HEK293T (cell line): ENCODE data around the gene CFAP43.
"Not testable (repeated sequence)": the region's sequence is repeated elsewhere in the genome, so short reads cannot be mapped to it uniquely, and the experiment has no call there.

Source experiments
- CTCF ChIA-PET: fragments of 350-600 bp; formaldehyde crosslinking; extraction: SDS; loops from one replicate; lab custom pipeline; 2021; ENCODE audit warnings: antibody characterized with exemption, inconsistent platforms; lab: Yijun Ruan, JAX
- POLR2A ChIA-PET: fragments of 350-600 bp; formaldehyde crosslinking; extraction: SDS; loops from one replicate; lab custom pipeline; 2020; ENCODE audit warnings: antibody characterized with exemption, inconsistent platforms; lab: Yijun Ruan, JAX
- DNase-seq: peaks from one replicate; pipeline ENCODE4 v3.0.0; 2012; ENCODE audit warnings: mixed read lengths; ENCODE audit errors: extremely low spot score
- ARNT ChIP-seq: fragments of 450-650 bp; IDR thresholded peaks from 2 replicates; pipeline ENCODE4 v1.6.1; 2017; ENCODE audit warnings: mild to moderate bottlenecking
- BHLHE40 ChIP-seq: fragments of 450-650 bp; IDR thresholded peaks from 2 replicates; pipeline ENCODE4 v1.6.1; 2016; ENCODE audit warnings: mild to moderate bottlenecking, moderate library complexity, borderline replicate concordance
- CTBP1 ChIP-seq: fragments of 450-650 bp; IDR thresholded peaks from 2 replicates; pipeline ENCODE4 v1.6.1; 2016; ENCODE audit warnings: borderline replicate concordance
- ELF4 ChIP-seq: fragments of 450-650 bp; IDR thresholded peaks from 2 replicates; pipeline ENCODE4 v1.6.1; 2017; ENCODE audit warnings: antibody characterized with exemption
- FOXA1 ChIP-seq: fragments of 450-650 bp; IDR thresholded peaks from 2 replicates; pipeline ENCODE4 v1.6.1; 2016; ENCODE audit warnings: mild to moderate bottlenecking
- FOXK2 ChIP-seq: fragments of 450-650 bp; IDR thresholded peaks from 2 replicates; pipeline ENCODE4 v1.6.1; 2016; ENCODE audit warnings: mild to moderate bottlenecking
- FOXM1 ChIP-seq: fragments of 450-650 bp; IDR thresholded peaks from 2 replicates; pipeline ENCODE4 v1.6.1; 2017; ENCODE audit warnings: mild to moderate bottlenecking, borderline replicate concordance
- HDGF ChIP-seq: fragments of 450-650 bp; IDR thresholded peaks from 2 replicates; pipeline ENCODE4 v1.6.1; 2017; ENCODE audit warnings: antibody characterized with exemption, borderline replicate concordance
- L3MBTL2 ChIP-seq: fragments of 450-650 bp; conservative IDR thresholded peaks from 2 replicates; pipeline ENCODE4 v1.6.1; 2016; ENCODE audit warnings: mild to moderate bottlenecking
- LEF1 ChIP-seq: fragments of 450-650 bp; IDR thresholded peaks from 2 replicates; pipeline ENCODE4 v1.6.1; 2017; ENCODE audit warnings: mild to moderate bottlenecking, borderline replicate concordance
- NFRKB ChIP-seq: fragments of 450-650 bp; IDR thresholded peaks from 2 replicates; pipeline ENCODE4 v1.6.1; 2016; ENCODE audit warnings: mild to moderate bottlenecking, moderate library complexity
- SP1 ChIP-seq: fragments of 450-650 bp; IDR thresholded peaks from 2 replicates; pipeline ENCODE4 v1.6.1; 2017
- SUZ12 ChIP-seq: fragments of 450-650 bp; IDR thresholded peaks from 2 replicates; pipeline ENCODE4 v1.6.1; 2016; ENCODE audit warnings: mild to moderate bottlenecking
- TARDBP ChIP-seq: fragments of 450-650 bp; IDR thresholded peaks from 2 replicates; pipeline ENCODE4 v1.6.1; 2016
- ZNF384 ChIP-seq: fragments of 450-650 bp; IDR thresholded peaks from 2 replicates; pipeline ENCODE4 v1.6.1; 2016
- TF ChIP-seq, protein P1 (sequence below): fragments of 450-650 bp; IDR thresholded peaks from 2 replicates; pipeline ENCODE4 v1.6.1; 2016

CFAP43 gene

DNA sequence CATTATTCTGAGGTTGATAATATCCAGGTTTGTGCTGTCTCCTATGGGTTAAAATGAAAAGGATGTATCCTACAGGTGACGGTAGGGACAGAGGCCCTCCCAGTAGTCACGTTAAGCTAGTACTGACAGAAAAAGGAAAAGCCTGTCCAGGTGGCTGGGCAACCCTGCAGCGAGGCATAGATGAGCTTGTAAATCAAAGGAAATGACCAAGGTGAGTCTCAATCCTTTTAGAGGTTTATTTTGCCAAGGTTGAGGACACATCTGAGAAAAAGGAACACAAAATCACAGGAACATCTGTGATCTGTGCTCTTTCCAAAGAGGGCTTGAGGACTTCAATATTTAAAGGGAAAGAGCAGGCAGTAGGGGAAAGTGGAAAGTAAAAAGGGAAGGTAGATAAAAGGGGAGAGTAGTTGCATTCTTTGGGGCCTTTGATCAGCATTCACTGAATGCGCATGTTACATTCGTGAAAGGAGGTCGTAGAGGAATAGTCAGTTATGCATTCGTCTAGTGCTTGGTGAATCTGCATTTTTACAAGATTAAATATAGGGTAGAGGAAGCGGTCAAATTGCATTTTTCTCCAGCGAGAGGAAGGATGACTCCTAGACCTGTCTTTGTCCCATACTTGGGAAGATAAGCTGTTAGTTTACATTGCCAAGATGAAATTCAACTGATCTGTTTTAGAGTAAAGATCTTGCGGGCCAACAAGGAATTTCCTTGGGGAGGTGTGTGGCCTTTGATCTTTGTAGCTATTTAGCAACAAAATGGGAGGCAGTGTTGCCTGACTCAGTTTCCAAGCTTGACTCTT is 21.6 kb upstream of the CFAP43 start:
- DNase-seq = no peak
- CTCF ChIA-PET = interaction anchor here (1.2 to 1.7 kb wide), 2 partner anchors 21 to 38 kb away, joined by 7 to 8 read pairs; no protein-coding TSS in a partner anchor
- TF ChIP-seq SP1 (no peak), BHLHE40 (no peak), FOXK2 (no peak), CTBP1 (no peak), ZNF384 (no peak), NFRKB (no peak), HDGF (no peak)
- POLR2A ChIA-PET = interaction anchor here (0.7 to 3.4 kb wide), 6 partner anchors 9 to 133 kb away, joined by 3 to 23 read pairs (median 5); partner anchors contain the start of genes CFAP43, CFAP58, GSTO2 and SFR1

DNA sequence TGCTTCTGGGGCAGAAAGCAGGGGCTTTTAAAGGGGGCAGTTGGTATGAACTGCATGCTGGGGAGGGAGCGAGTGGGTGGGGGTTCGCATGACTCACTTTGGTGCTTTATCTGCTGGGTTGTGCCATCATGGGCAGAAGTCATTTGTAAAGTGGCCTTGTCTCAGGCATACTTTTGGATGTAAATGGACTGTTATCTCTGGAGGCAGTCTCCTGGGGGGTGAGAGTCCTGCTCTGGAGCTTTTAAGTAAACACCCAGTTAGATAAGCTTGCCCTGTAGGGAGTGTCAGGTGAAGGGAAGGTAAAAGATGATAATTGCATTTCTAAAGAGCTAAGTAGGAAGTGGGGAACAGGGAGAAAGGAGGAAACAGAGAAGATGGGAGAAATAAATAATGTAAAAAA is 20.9 kb upstream of the CFAP43 start:
- POLR2A ChIA-PET = no interaction called here
- TF ChIP-seq FOXK2 = no peak
- no peak for DNase-seq
- CTCF ChIA-PET = interaction anchor here (1.7 kb wide), 1 partner anchor 38 kb away, joined by 7 read pairs; no protein-coding TSS in a partner anchor

DNA sequence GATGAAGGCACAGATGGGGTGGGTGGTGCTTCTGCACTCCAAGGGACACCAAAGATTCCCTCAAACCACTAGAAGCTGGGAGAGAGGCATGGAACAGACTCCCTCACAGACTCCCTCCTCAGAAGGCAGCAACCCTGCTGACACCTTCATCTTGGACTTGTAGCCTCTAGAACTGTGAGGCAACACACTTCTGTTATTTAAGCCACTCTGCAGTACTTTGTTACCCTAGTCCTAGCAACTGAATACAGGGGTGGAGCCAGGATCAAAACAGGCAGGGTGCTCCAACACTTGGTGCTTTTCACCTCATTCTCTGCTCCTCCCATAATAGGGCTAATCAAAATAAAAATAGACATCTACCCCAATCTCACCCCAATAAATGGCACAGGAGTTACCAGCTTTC is 20.2 kb upstream of the CFAP43 start:
- CTCF ChIA-PET = no interaction called here
- no peak for DNase-seq
- TF ChIP-seq, protein P1, sequence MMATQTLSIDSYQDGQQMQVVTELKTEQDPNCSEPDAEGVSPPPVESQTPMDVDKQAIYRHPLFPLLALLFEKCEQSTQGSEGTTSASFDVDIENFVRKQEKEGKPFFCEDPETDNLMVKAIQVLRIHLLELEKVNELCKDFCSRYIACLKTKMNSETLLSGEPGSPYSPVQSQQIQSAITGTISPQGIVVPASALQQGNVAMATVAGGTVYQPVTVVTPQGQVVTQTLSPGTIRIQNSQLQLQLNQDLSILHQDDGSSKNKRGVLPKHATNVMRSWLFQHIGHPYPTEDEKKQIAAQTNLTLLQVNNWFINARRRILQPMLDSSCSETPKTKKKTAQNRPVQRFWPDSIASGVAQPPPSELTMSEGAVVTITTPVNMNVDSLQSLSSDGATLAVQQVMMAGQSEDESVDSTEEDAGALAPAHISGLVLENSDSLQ = no peak
- no peak for TF ChIP-seq ZNF384
- no peak for TF ChIP-seq ARNT
- no peak for TF ChIP-seq FOXK2
- TF ChIP-seq SP1 = no peak
- TF ChIP-seq FOXM1 = no peak
- TF ChIP-seq CTBP1 = no peak
- TF ChIP-seq HDGF = no peak
- TF ChIP-seq FOXA1 = no peak
- no peak for TF ChIP-seq L3MBTL2
- POLR2A ChIA-PET = no interaction called here

DNA sequence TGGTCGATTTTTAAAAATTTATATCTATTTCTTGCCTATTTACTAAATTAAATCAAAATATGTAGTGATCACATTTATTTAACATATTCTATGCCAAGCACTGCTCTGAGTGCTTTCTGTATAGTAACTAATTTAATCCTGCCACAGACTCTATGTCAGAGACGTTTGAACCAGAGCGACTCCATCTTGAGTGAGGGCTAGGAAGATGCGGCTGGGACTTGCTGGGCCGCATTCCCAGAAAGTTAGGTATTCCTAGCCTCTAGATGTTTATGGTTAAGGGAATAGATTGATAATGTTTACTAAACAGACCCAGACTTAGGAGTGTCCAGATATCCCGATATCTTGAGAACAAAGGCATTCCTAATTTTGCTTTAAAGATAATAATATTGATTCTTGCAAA is 19.3 kb upstream of the CFAP43 start:
- CTCF ChIA-PET = no interaction called here
- POLR2A ChIA-PET = no interaction called here
- TF ChIP-seq TARDBP (no peak), L3MBTL2 (no peak), SP1 (no peak), FOXM1 (no peak), CTBP1 (no peak), ZNF384 (no peak), SUZ12 (no peak), FOXA1 (no peak), FOXK2 (no peak), ELF4 (no peak), ARNT (no peak), LEF1 (no peak)
- TF ChIP-seq, protein P1 = no peak
- no peak for DNase-seq

DNA sequence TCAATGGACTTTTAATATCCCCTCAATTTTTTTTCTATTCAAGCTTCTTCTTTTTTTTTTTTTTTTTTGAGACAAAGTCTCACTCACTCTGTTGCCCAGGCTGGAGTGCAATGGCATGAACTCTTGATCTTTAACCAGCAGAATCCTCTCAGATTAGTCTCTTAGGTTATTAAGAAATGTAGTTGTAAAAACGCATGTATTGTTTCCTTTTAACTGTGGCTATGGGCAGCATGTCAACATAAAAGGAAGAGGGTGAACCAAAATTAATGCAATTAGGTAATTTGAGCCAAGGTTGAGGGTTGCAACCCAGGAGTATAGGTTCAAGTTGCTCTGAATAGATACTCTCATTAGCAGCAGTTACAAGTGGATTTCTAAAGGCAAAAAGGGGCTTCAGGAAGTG is 18.2 kb upstream of the CFAP43 start:
- ChIA-PET POLR2A (no interaction called here), CTCF (no interaction called here)
- DNase-seq = no peak
- TF ChIP-seq, protein P1 = no peak
- no peak for TF ChIP-seq NFRKB
- no peak for TF ChIP-seq BHLHE40
- TF ChIP-seq HDGF = no peak
- no peak for TF ChIP-seq FOXK2
- no peak for TF ChIP-seq ELF4
- no peak for TF ChIP-seq FOXM1
- TF ChIP-seq L3MBTL2 = no peak
- TF ChIP-seq ARNT = no peak
- no peak for TF ChIP-seq FOXA1
- TF ChIP-seq LEF1 = no peak
- no peak for TF ChIP-seq CTBP1
- TF ChIP-seq SUZ12 = no peak
- no peak for TF ChIP-seq SP1
- no peak for TF ChIP-seq TARDBP

DNA sequence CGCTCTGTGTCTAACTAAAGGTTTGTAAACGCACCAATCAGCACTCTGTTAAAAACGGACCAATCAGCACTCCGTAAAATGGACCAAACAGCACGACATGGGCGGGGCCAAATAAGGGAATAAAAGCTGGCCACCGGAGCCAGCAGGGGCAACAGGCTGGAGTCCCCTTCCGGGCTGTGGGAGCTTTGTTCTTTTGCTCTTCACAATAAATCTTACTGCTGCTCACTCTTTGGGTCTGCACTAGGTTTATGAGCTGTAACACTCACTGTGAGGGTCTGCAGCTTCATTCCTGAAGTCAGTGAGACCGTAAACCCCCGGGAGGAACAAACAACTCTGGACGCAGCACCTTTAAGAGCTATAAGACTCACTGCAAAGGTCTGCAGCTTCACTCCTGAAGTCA is 16.8 kb upstream of the CFAP43 start:
- POLR2A ChIA-PET = interaction anchor here (1.3 kb wide), 1 partner anchor 20 kb away, joined by 4 read pairs; the partner anchor contains the start of gene GSTO2
- DNase-seq, CTCF ChIA-PET: not testable (repeated sequence)
